SU-DHL-6 (cell line): ENCODE data around the gene EXOC6B.

Experiments used
- EZH2phosphoT487 ChIP-seq: fragments of 200-600 bp; sonication (generic), shearing (Covaris generic); conservative IDR thresholded peaks from 2 replicates; pipeline ENCODE4 v1.6.1; 2018; ENCODE audit warnings: mild to moderate bottlenecking, antibody characterized with exemption, low read length, moderate library complexity, mixed read lengths
- TF ChIP-seq, protein P1 (sequence below): fragments of 200-600 bp; sonication (generic); IDR thresholded peaks from one replicate; pipeline ENCODE4 v1.5.1; 2017; ENCODE audit warnings: antibody characterized with exemption, mild to moderate bottlenecking, low read length, moderate library complexity; ENCODE audit not compliant: insufficient read depth, poor library complexity, severe bottlenecking

DNA sequence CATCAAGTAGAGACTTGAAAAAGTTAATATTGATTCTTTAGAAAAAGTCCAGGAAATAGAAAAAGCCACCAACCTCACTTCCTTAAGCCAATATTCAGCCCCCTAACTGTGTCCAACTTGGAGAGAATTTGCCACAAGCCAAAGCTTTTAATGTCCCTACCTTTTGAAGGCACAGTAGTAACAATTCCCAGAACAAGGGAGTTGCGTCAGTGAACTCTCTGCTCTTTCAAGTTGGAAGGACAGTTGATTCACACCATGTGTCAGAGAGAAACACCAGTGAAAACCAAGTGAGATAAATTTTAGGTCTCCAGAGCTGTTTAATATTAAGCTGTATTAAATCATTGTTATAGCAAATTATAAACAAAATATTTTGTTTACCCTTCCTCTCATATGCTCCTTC is 66.1 kb downstream of the EXOC6B start:
- TF ChIP-seq, protein P1, sequence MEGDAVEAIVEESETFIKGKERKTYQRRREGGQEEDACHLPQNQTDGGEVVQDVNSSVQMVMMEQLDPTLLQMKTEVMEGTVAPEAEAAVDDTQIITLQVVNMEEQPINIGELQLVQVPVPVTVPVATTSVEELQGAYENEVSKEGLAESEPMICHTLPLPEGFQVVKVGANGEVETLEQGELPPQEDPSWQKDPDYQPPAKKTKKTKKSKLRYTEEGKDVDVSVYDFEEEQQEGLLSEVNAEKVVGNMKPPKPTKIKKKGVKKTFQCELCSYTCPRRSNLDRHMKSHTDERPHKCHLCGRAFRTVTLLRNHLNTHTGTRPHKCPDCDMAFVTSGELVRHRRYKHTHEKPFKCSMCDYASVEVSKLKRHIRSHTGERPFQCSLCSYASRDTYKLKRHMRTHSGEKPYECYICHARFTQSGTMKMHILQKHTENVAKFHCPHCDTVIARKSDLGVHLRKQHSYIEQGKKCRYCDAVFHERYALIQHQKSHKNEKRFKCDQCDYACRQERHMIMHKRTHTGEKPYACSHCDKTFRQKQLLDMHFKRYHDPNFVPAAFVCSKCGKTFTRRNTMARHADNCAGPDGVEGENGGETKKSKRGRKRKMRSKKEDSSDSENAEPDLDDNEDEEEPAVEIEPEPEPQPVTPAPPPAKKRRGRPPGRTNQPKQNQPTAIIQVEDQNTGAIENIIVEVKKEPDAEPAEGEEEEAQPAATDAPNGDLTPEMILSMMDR = no peak
- TF ChIP-seq EZH2phosphoT487 = no peak
